ENCODE results near the gene GGA1.
"Not testable (repeated sequence)": the region's sequence is repeated elsewhere in the genome, so short reads cannot be mapped to it uniquely, and the experiment has no call there.

GGA1 gene

GRCh38 chr22:37599153-37599552, 9.5 kb upstream of the GGA1 start:
- DNase-seq (ENCODE audit: extremely low spot score): no peak

GRCh38 chr22:37601203-37601539, 7.5 kb upstream of the GGA1 start:
- DNase-seq (ENCODE audit: extremely low spot score): no peak
- POLR2A ChIA-PET: no interaction called here
- no peak for TF ChIP-seq CTCF (IDR thresholded peaks at IDR 0.05; ENCODE audit: control extremely low read depth, extremely low read depth, low read depth, missing control alignments)
- CTCF ChIA-PET: interaction anchor here (1.1 to 2.9 kb wide), 2 partner anchors 9 to 34 kb away, joined by 6 to 14 read pairs; no protein-coding TSS in a partner anchor

More at GRCh38 chr22:37599153-37599552, 9.5 kb upstream of the GGA1 start:
- POLR2A ChIA-PET: no interaction called here
- CTCF ChIA-PET: interaction anchor here (1.2 to 3.9 kb wide), 3 partner anchors 9 to 54 kb away, joined by 4 to 23 read pairs (median 11); partner anchors contain the start of gene GGA1
- no peak for TF ChIP-seq CTCF (IDR thresholded peaks at IDR 0.05; ENCODE audit: control extremely low read depth, extremely low read depth, low read depth, missing control alignments)

GRCh38 chr22:37601540-37602442, 6.8 kb upstream of the GGA1 start:
- ChIA-PET POLR2A (interaction anchor here (0.5 kb wide), 1 partner anchor 52 kb away, joined by 7 read pairs; no protein-coding TSS in a partner anchor), CTCF (interaction anchor here (0.6 to 9.8 kb wide), 7 partner anchors 10 to 41 kb away, joined by 3 to 167 read pairs (median 4); no protein-coding TSS in a partner anchor)
- TF ChIP-seq CTCF (IDR thresholded peaks at IDR 0.05; ENCODE audit: control extremely low read depth, extremely low read depth, low read depth, missing control alignments): no peak
- DNase-seq (ENCODE audit: extremely low spot score): no peak

GRCh38 chr22:37602546-37603277, 5.9 kb upstream of the GGA1 start:
- not testable (repeated sequence) for DNase-seq (ENCODE audit: extremely low spot score)
- ChIA-PET CTCF (interaction anchor here (0.6 to 9.8 kb wide), 6 partner anchors 12 to 40 kb away, joined by 3 to 167 read pairs (median 4); no protein-coding TSS in a partner anchor), POLR2A (interaction anchor here (0.5 kb wide), 1 partner anchor 53 kb away, joined by 7 read pairs; no protein-coding TSS in a partner anchor)

- CTCF ChIA-PET: interaction anchor here (1.1 to 12.9 kb wide), 5 partner anchors 13 to 59 kb away, joined by 3 to 190 read pairs (median 4); no protein-coding TSS in a partner anchor
- POLR2A ChIA-PET: no interaction called here
Measured at GRCh38 chr22:37604074-37604473, 4.6 kb upstream of the GGA1 start.

GRCh38 chr22:37604875-37605274, 3.8 kb upstream of the GGA1 start:
- no peak for DNase-seq (ENCODE audit: extremely low spot score)
- TF ChIP-seq CTCF (IDR thresholded peaks at IDR 0.05; ENCODE audit: control extremely low read depth, extremely low read depth, low read depth, missing control alignments): no peak
- ChIA-PET CTCF (interaction anchor here (0.9 to 12.9 kb wide), 7 partner anchors 8 to 258 kb away, joined by 3 to 190 read pairs (median 3); no protein-coding TSS in a partner anchor), POLR2A (no interaction called here)

More at GRCh38 chr22:37604074-37604473, 4.6 kb upstream of the GGA1 start:
- no peak for DNase-seq (ENCODE audit: extremely low spot score)
- TF ChIP-seq CTCF (IDR thresholded peaks at IDR 0.05; ENCODE audit: control extremely low read depth, extremely low read depth, low read depth, missing control alignments): no peak
